Common myeloid progenitor, CD34-positive (primary cell): ENCODE data around the gene FGFRL1.
"Not testable (repeated sequence)": the region's sequence is repeated elsewhere in the genome, so short reads cannot be mapped to it uniquely, and the experiment has no call there.

ENCODE experiments used
- CTCF ChIA-PET: fragments of 350-600 bp; sonication (Branson Sonifier 250); formaldehyde crosslinking; loops from one replicate; lab custom pipeline; 2021; ENCODE audit warnings: antibody characterized with exemption; lab: Charles Lee
- POLR2A ChIA-PET: fragments of 350-600 bp; sonication (Branson Sonifier 250); formaldehyde crosslinking; loops from one replicate; lab custom pipeline; 2021; ENCODE audit warnings: antibody characterized with exemption; lab: Charles Lee
- DNase-seq, 3 donors: peaks; one replicate each; pipeline versions ENCODE4 v3.0.0 to v3.0.0-alpha.2; 2013
- H3K27ac ChIP-seq, 2 experiments: 1 replicate in 1 of 2; 2 replicates in 1 of 2; pipeline ENCODE4 v1.7.0; 2013; ENCODE audit warnings: inconsistent platforms in 2 of 2, low read length in 2 of 2, mild to moderate bottlenecking in 2 of 2, low read depth in 1 of 2, moderate library complexity in 1 of 2; ENCODE audit not compliant: severe bottlenecking in 2 of 2, insufficient read depth in 1 of 2, poor library complexity in 1 of 2
- H3K27me3 ChIP-seq, 5 experiments: replicated peaks in 2 of 5; 1 replicate in 3 of 5; 2 replicates in 2 of 5; pipeline versions ENCODE4 v1.6.1 to v1.7.0; 2013; ENCODE audit warnings: low read length in 4 of 5, mild to moderate bottlenecking in 2 of 5, moderate library complexity in 2 of 5, inconsistent platforms in 1 of 5; ENCODE audit not compliant: insufficient read depth in 5 of 5, control insufficient read depth in 4 of 5
- H3K36me3 ChIP-seq, 4 experiments: 1 replicate in 2 of 4; 2 replicates in 2 of 4; pipeline versions ENCODE4 v1.6.1 to v1.7.0; 2013; ENCODE audit warnings: low read length in 3 of 4, control low read depth in 1 of 4, mild to moderate bottlenecking in 1 of 4; ENCODE audit not compliant: control insufficient read depth in 4 of 4, insufficient read depth in 4 of 4
- H3K4me1 ChIP-seq, 4 experiments: 1 replicate in 3 of 4; 2 replicates in 1 of 4; pipeline versions ENCODE4 v1.6.1 to v1.7.1; 2013; ENCODE audit warnings: low read length in 3 of 4, mild to moderate bottlenecking in 3 of 4, control low read depth in 1 of 4, inconsistent platforms in 1 of 4, moderate library complexity in 1 of 4; ENCODE audit not compliant: control insufficient read depth in 4 of 4, insufficient read depth in 4 of 4; ENCODE audit errors: control extremely low read depth in 1 of 4
- H3K4me3 ChIP-seq, 7 experiments: 1 replicate in 4 of 7; 2 replicates in 3 of 7; pipeline versions ENCODE4 v1.5.1 to v1.7.0; 2013; ENCODE audit warnings: mild to moderate bottlenecking in 7 of 7, low read length in 6 of 7, moderate library complexity in 6 of 7, inconsistent platforms in 2 of 7, low read depth in 2 of 7, control low read depth in 1 of 7; ENCODE audit not compliant: insufficient read depth in 4 of 7, control insufficient read depth in 1 of 7; ENCODE audit errors: extremely low read depth in 1 of 7
- H3K9me3 ChIP-seq, 5 experiments: 1 replicate in 4 of 5; 2 replicates in 1 of 5; pipeline versions ENCODE4 v1.6.1 to v1.7.1; 2013; ENCODE audit warnings: low read length in 4 of 5, mild to moderate bottlenecking in 2 of 5, inconsistent platforms in 1 of 5, low read depth in 1 of 5, moderate library complexity in 1 of 5; ENCODE audit not compliant: control insufficient read depth in 4 of 5, insufficient read depth in 2 of 5; ENCODE audit errors: control extremely low read depth in 1 of 5
- WGBS: methylation state at CpG from one replicate; pipeline ENCODE4 v1.1.5; 2013; ENCODE audit not compliant: insufficient coverage; 5-methylcytosine and 5-hydroxymethylcytosine counted together

Gene FGFRL1

GRCh38 chr4:995311-996026, 16.0 kb upstream of the FGFRL1 start:
- no peaks in the 10 kb centered on the region for H3K9me3 ChIP-seq
- H3K36me3 ChIP-seq = peaks cover 0 to 15% (median 4%) of the 10 kb centered on the region in 4 experiments
- CTCF ChIA-PET = interaction anchor here (0.6 to 1.2 kb wide), 3 partner anchors 10 to 19 kb away, joined by 3 read pairs; no protein-coding TSS in a partner anchor
- DNase-seq = no peak
- peaks cover 0 to 11% (median 7%) of the 10 kb centered on the region in 4 experiments for H3K4me1 ChIP-seq
- 97% methylated on average over 19 of the region's 23 CpGs for WGBS
- peak overlapping the region in 1 of 2 experiments; percentile 49 for H3K27ac ChIP-seq
- H3K27me3 ChIP-seq = peaks cover 0 to 50% (median 15%) of the 10 kb centered on the region in 5 experiments
- H3K4me3 ChIP-seq = no peak overlapping the region
- POLR2A ChIA-PET = no interaction called here

- Histone ChIP-seq H3K9me3 (no peaks in the 10 kb centered on the region), H3K4me1 (peaks cover 0 to 11% (median 7%) of the 10 kb centered on the region in 4 experiments), H3K27ac (peak overlapping the region in 1 of 2 experiments; percentile 49), H3K4me3 (no peak overlapping the region), H3K36me3 (peaks cover 0 to 6% (median 3%) of the 10 kb centered on the region in 4 experiments), H3K27me3 (peaks cover 0 to 58% (median 18%) of the 10 kb centered on the region in 5 experiments)
- DNase-seq = peak in 2 of 3 donors; percentile 25 to 42
- ChIA-PET CTCF (no interaction called here), POLR2A (no interaction called here)
- 78% methylated on average over 14 of the region's 15 CpGs for WGBS
Observed at GRCh38 chr4:996030-996996, 15.1 kb upstream of the FGFRL1 start.

GRCh38 chr4:996997-997374, 14.4 kb upstream of the FGFRL1 start:
- H3K27me3 ChIP-seq = peaks cover 0 to 65% (median 20%) of the 10 kb centered on the region in 5 experiments
- H3K4me1 ChIP-seq = peaks cover 0 to 15% (median 11%) of the 10 kb centered on the region in 4 experiments
- H3K9me3 ChIP-seq = no peaks in the 10 kb centered on the region
- CTCF ChIA-PET = no interaction called here
- POLR2A ChIA-PET = no interaction called here
- H3K36me3 ChIP-seq = peaks cover 0 to under 1% (median 0%) of the 10 kb centered on the region in 4 experiments
- peak overlapping the region in 1 of 2 experiments; percentile 49 for H3K27ac ChIP-seq
- DNase-seq = no peak
- 17% methylated on average over 13 of the region's 25 CpGs for WGBS
- peak overlapping the region in 2 of 7 experiments; percentile 23 for H3K4me3 ChIP-seq

GRCh38 chr4:997375-998071, 13.9 kb upstream of the FGFRL1 start:
- Histone ChIP-seq H3K9me3 (no peaks in the 10 kb centered on the region), H3K36me3 (no peaks in the 10 kb centered on the region), H3K4me3 (peak overlapping the region in 5 of 7 experiments; percentile 15 to 57 (median 54)), H3K4me1 (peaks cover 0 to 21% (median 16%) of the 10 kb centered on the region in 4 experiments), H3K27me3 (peaks cover 0 to 70% (median 20%) of the 10 kb centered on the region in 5 experiments), H3K27ac (no peak overlapping the region)
- 2% methylated on average over 64 of the region's 68 CpGs for WGBS
- ChIA-PET CTCF (no interaction called here), POLR2A (no interaction called here)
- peak in 2 of 3 donors; percentile 58 to 61 for DNase-seq

- POLR2A ChIA-PET = no interaction called here
- peaks cover 0 to 76% (median 20%) of the 10 kb centered on the region in 5 experiments for H3K27me3 ChIP-seq
- H3K4me3 ChIP-seq = no peak overlapping the region
- DNase-seq = no peak
- H3K27ac ChIP-seq = no peak overlapping the region
- no peaks in the 10 kb centered on the region for H3K9me3 ChIP-seq
- H3K36me3 ChIP-seq = no peaks in the 10 kb centered on the region
- 54% methylated on average over 11 of the region's 12 CpGs for WGBS
- peaks cover 0 to 25% (median 18%) of the 10 kb centered on the region in 4 experiments for H3K4me1 ChIP-seq
- CTCF ChIA-PET = no interaction called here
Observed at GRCh38 chr4:998096-998691, 13.2 kb upstream of the FGFRL1 start.

- H3K27ac ChIP-seq, H3K4me3 ChIP-seq, DNase-seq, H3K9me3 ChIP-seq, H3K36me3 ChIP-seq, POLR2A ChIA-PET, CTCF ChIA-PET: not testable (repeated sequence)
- 78% methylated on average over 10 of the region's 21 CpGs for WGBS
- Histone ChIP-seq H3K27me3 (peaks cover 0 to 88% (median 25%) of the 10 kb centered on the region in 5 experiments), H3K4me1 (peaks cover 0 to 28% (median 18%) of the 10 kb centered on the region in 4 experiments)
Observed at GRCh38 chr4:999240-999863, 12.1 kb upstream of the FGFRL1 start.
